ENCODE data around the gene TBC1D22A.

Gene TBC1D22A

GRCh38 chr22:46964773-46965550 lies 202.5 kb downstream of the TBC1D22A start:
- no peak for DNase-seq (ENCODE audit: insufficient read length, low spot score)
- no peak for FAIRE-seq

- DNase-seq (ENCODE audit: insufficient read length, low spot score) (no peak), FAIRE-seq (no peak)
Observed at GRCh38 chr22:46965555-46966494, 203.4 kb downstream of the TBC1D22A start.

DNA sequence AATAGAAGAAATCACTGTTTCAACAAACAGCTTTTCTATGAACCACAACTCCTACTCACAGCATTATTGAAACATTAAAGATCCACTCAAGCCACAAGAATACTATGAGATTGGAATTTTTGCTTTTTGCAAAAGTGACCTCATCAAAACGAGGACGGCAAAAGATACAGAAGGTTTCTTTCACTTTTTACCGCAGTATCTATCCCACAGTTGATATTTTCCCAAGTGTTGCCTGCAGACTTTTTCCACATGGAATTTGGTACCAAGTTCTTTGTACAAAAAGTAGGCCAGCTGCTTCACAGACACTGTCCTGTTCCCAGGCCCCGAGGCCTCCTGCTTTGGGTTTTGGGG lies 204.0 kb downstream of the TBC1D22A start:
- DNase-seq (ENCODE audit: insufficient read length, low spot score) = no peak
- FAIRE-seq = no peak

DNA sequence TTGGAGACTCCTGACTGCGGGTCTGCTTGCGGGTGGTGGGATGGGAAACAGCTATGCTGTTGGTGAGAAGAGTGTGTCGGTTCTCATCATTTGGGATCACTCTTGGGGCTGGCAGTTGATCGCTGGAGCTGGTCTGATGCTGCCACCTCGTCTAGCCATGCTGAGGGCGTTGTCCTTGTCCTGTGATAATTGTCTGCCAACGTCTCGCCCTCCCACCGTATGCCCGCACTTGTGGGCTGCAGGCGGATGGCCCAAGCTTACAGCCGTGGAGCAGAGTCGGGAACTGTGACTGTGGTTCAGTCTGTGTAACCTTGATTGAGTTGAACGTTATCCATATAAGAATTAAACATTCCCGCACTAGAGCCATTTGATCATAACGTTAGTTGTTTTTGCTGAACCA lies 204.4 kb downstream of the TBC1D22A start:
- DNase-seq (ENCODE audit: insufficient read length, low spot score) = no peak
- FAIRE-seq = no peak

DNA sequence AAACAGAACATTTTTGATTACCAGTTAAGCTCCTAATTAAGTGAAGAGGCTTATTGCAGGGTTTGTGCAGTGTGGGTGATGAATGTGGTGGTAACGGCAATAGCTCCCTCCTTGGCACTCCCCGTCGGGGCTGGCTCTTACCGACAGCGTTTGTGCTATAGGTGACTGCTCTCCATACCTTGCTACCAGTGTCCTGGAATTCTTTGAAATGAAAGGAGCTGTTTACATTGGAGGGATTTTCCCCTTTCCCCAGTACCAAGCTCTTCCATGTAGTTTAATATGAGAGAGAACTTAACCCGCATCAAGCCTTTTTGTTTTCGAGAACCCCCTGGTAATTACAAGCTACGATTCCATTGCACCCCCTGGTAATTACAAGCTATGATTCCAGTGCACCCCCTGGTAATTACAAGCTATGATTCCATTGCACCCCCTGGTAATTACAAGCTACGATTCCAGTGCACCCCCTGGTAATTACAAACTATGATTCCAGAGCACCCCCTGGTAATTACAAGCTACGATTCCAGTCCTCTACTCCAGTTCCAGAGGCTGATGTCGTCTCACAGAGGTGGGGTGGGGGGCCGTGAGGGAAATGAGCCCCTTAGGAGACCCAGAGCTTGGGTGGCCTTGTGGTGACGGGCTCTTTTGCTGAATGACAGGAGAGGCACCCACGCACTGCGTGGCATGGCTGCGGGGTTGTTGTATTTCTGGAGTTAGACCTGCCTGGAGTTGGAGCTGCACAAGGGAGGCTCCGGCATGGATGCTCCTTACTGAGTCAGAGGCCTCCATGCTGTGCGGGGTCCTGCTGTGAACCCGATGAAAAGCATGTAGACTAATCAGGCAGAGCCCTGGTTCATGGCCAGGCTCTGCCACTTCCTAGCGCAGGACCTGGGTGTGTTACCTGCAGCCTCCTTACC lies 205.3 kb downstream of the TBC1D22A start:
- DNase-seq (ENCODE audit: insufficient read length, low spot score) = no peak
- FAIRE-seq = no peak

GRCh38 chr22:46968359-46968740 lies 205.9 kb downstream of the TBC1D22A start:
- DNase-seq (ENCODE audit: insufficient read length, low spot score) (no peak), FAIRE-seq (no peak)

DNA sequence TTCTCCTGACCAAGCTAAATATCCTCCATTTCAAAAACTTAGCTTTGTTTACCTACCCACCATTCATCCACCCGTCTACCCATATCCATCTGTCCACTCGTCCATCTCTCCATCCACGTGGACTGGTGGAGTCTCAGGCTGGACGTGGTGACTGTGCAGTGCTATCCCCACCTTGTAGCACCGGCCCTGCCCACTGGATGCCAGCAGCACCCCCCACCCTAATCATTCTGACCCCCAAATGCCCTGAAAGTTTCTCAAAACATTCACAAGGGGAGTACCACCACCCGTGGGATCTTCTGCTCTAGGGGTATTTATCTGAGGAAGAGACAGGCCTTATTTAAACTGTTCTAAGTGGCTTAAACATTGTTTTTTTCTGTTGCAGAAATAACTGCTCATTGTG lies 206.4 kb downstream of the TBC1D22A start:
- FAIRE-seq (no peak), DNase-seq (ENCODE audit: insufficient read length, low spot score) (no peak)

GRCh38 chr22:46969491-46969890 lies 207.0 kb downstream of the TBC1D22A start:
- DNase-seq (ENCODE audit: insufficient read length, low spot score) = no peak
- no peak for FAIRE-seq

DNA sequence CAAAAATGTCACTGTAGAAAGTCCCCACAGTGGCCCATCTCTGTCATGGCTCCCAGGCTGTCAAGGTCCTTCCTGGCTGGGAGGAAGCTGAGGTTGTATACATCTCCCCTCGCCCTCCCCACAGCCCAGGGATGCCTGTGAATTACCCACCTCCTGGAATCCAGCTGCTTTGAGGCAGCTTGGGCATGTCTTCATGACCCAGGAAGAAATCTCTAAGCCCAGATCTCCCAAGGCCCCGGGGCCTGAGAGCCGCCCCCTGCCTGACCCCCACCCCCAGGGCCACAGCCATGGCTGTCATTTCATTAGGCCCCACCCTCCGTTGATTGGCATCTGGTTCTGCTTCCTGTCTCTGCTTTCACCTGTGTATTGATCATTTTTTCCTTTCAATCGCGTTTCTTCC lies 207.5 kb downstream of the TBC1D22A start:
- FAIRE-seq (no peak), DNase-seq (ENCODE audit: insufficient read length, low spot score) (no peak)

DNA sequence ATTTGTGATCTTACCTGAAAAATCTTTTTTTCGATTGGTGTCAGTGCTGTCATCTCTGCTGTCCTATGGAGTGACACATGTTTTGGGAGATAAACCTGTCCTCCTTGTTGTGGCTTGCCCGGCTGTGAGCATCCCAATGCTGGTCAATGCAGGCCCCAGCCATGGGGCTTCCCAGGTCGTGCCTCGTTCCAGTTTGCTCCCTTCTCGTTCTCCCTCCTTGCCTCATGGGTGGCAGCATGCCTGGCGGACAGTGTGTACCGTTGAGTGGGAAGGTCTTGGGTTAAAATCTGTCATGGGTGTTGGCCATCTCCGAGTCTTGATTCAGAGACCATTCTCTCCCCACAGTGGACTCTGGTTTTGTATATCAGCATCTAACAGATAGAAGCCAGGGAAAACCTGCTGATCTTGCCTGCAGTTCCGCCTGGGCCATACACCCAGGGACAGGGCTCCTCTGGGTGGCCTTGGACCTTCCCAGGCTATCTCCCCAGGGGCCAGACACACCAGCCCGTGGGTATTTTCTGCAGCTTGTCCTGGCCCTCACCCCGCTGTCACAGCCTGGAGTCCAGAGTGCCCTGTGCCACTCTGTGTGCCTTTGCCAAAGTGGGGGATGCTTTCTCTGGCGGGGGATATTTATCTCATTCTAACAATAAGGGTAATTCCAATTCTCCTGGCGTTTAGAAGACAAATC lies 208.1 kb downstream of the TBC1D22A start:
- DNase-seq (ENCODE audit: insufficient read length, low spot score) = no peak
- no peak for FAIRE-seq

GRCh38 chr22:46971099-46971763 lies 208.8 kb downstream of the TBC1D22A start:
- FAIRE-seq (no peak), DNase-seq (ENCODE audit: insufficient read length, low spot score) (no peak)

GRCh38 chr22:46971764-46972125 lies 209.3 kb downstream of the TBC1D22A start:
- DNase-seq (ENCODE audit: insufficient read length, low spot score) (no peak), FAIRE-seq (no peak)

GRCh38 chr22:46972256-46972655 lies 209.8 kb downstream of the TBC1D22A start:
- DNase-seq (ENCODE audit: insufficient read length, low spot score) (no peak), FAIRE-seq (no peak)

GRCh38 chr22:46972901-46973831 lies 210.7 kb downstream of the TBC1D22A start:
- DNase-seq (ENCODE audit: insufficient read length, low spot score) (no peak), FAIRE-seq (no peak)

DNA sequence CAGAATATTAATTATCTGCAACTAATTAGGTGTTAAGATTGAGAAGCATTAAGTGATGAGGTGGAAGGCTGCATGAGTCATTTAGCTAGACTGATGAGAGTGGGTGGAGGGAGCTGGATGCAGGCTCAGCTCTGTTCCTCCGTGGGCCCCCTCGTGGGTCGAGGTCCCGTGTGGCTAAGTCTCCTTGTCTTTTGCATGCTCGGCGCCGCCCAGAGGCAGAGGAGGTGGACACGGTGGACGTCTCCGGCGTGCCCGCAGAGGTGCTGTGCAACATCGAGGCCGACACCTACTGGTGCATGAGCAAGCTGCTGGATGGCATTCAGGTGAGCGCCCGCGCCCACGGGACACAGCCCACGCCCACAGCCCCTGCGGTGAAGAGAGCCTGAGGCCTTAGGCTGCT lies 211.6 kb downstream of the TBC1D22A start:
- FAIRE-seq (no peak), DNase-seq (ENCODE audit: insufficient read length, low spot score) (no peak)

GRCh38 chr22:46974631-46975585 lies 212.5 kb downstream of the TBC1D22A start:
- FAIRE-seq (no peak), DNase-seq (ENCODE audit: insufficient read length, low spot score) (no peak)

GRCh38 chr22:46976143-46976542 lies 213.7 kb downstream of the TBC1D22A start:
- no peak for FAIRE-seq
- DNase-seq (ENCODE audit: insufficient read length, low spot score) = no peak

- DNase-seq (ENCODE audit: insufficient read length, low spot score) (no peak), FAIRE-seq (no peak)
Observed at GRCh38 chr22:46976598-46976997, 214.1 kb downstream of the TBC1D22A start.

Measured in HTR-8/SVneo (cell line).